GM12873 (cell line): ENCODE data around the gene CPT1C.

ENCODE experiments used
- CTCF ChIP-seq: IDR thresholded peaks from 2 replicates; pipeline ENCODE4 v1.5.1; 2012; ENCODE audit warnings: low read depth, mild to moderate bottlenecking, moderate library complexity, low read length, control low read depth; ENCODE audit not compliant: insufficient read depth; ENCODE audit errors: missing control alignments

CPT1C gene

GRCh38 chr19:49676136-49676783, 14.7 kb upstream of the CPT1C start:
- no peak for TF ChIP-seq CTCF

- TF ChIP-seq CTCF: no peak
Observed at GRCh38 chr19:49676784-49677230, 14.1 kb upstream of the CPT1C start.

GRCh38 chr19:49677231-49677900, 13.6 kb upstream of the CPT1C start, which contains the start of gene PRMT1:
TSS of gene PRMT1 (plus strand) at chr19:49677271. CDS start at chr19:49677281, 10 bp downstream.
- TF ChIP-seq CTCF: no peak

GRCh38 chr19:49677901-49678674, 12.8 kb upstream of the CPT1C start:
- peak; percentile 70 for TF ChIP-seq CTCF

GRCh38 chr19:49678985-49679770, 11.7 kb upstream of the CPT1C start:
- no peak for TF ChIP-seq CTCF

GRCh38 chr19:49679771-49680413, 11.0 kb upstream of the CPT1C start:
- no peak for TF ChIP-seq CTCF
